Measurements from ENCODE around the gene DIDO1.

Gene DIDO1

GRCh38 chr20:62897666-62898065 is 28.6 kb downstream of the DIDO1 start:
- Mint-ChIP-seq H3K36me3 (peaks cover 20 to 49% of the 10 kb centered on the region in 2 donors), H3K27me3 (no peaks in the 10 kb centered on the region), H3K4me1 (peaks cover 19 to 31% of the 10 kb centered on the region in 2 donors), H3K9me3 (no peaks in the 10 kb centered on the region), H3K4me3 (no peak overlapping the region), H3K27ac (no peak overlapping the region)
- DNase-seq (no peak), ATAC-seq (replicated peaks) (no peak)

- no peak overlapping the region for H3K4me3 Mint-ChIP-seq
- peaks cover 22 to 54% of the 10 kb centered on the region in 2 donors for H3K36me3 Mint-ChIP-seq
- peaks cover 19 to 31% of the 10 kb centered on the region in 2 donors for H3K4me1 Mint-ChIP-seq
These were observed 29.8 kb downstream of the DIDO1 start for GRCh38 chr20:62896526-62896925.

GRCh38 chr20:62895539-62895938 is 30.8 kb downstream of the DIDO1 start:
- peaks cover 32 to 64% of the 10 kb centered on the region in 2 donors for H3K36me3 Mint-ChIP-seq
- ATAC-seq (replicated peaks), result no peak
- H3K4me3 Mint-ChIP-seq, result no peak overlapping the region
- no peaks in the 10 kb centered on the region for H3K9me3 Mint-ChIP-seq
- no peaks in the 10 kb centered on the region for H3K27me3 Mint-ChIP-seq
- H3K27ac Mint-ChIP-seq, result peak overlapping the region; percentile 31
- no peak for DNase-seq
- peaks cover 19 to 24% of the 10 kb centered on the region in 2 donors for H3K4me1 Mint-ChIP-seq

More at GRCh38 chr20:62896526-62896925, 29.8 kb downstream of the DIDO1 start:
- ATAC-seq (replicated peaks) (no peak), DNase-seq (no peak)
- no peaks in the 10 kb centered on the region for H3K9me3 Mint-ChIP-seq
- no peaks in the 10 kb centered on the region for H3K27me3 Mint-ChIP-seq
- no peak overlapping the region for H3K27ac Mint-ChIP-seq

GRCh38 chr20:62894261-62894660 is 32.0 kb downstream of the DIDO1 start:
- H3K27me3 Mint-ChIP-seq, result no peaks in the 10 kb centered on the region
- DNase-seq (no peak), ATAC-seq (replicated peaks) (no peak)
- no peak overlapping the region for H3K27ac Mint-ChIP-seq
- H3K9me3 Mint-ChIP-seq, result no peaks in the 10 kb centered on the region
- H3K4me3 Mint-ChIP-seq, result no peak overlapping the region
- peaks cover 36 to 69% of the 10 kb centered on the region in 2 donors for H3K36me3 Mint-ChIP-seq
- H3K4me1 Mint-ChIP-seq, result peaks cover 10 to 11% of the 10 kb centered on the region in 2 donors

GRCh38 chr20:62893700-62894099 is 32.6 kb downstream of the DIDO1 start:
- H3K4me3 Mint-ChIP-seq, result no peak overlapping the region
- no peaks in the 10 kb centered on the region for H3K27me3 Mint-ChIP-seq
- no peak for ATAC-seq (replicated peaks)
- no peak for DNase-seq
- H3K36me3 Mint-ChIP-seq, result peaks cover 36 to 71% of the 10 kb centered on the region in 2 donors
- H3K9me3 Mint-ChIP-seq, result no peaks in the 10 kb centered on the region
- no peak overlapping the region for H3K27ac Mint-ChIP-seq
- peaks cover 5 to 6% of the 10 kb centered on the region in 2 donors for H3K4me1 Mint-ChIP-seq

- no peak overlapping the region for H3K4me3 Mint-ChIP-seq
- H3K4me1 Mint-ChIP-seq, result peaks cover 0 to 2% of the 10 kb centered on the region in 2 donors
- ATAC-seq (replicated peaks) (no peak), DNase-seq (no peak)
- no peaks in the 10 kb centered on the region for H3K27me3 Mint-ChIP-seq
- H3K36me3 Mint-ChIP-seq, result peaks cover 41 to 70% of the 10 kb centered on the region in 2 donors
- H3K27ac Mint-ChIP-seq, result no peak overlapping the region
- no peaks in the 10 kb centered on the region for H3K9me3 Mint-ChIP-seq
These were observed 33.7 kb downstream of the DIDO1 start for GRCh38 chr20:62892348-62893304.

- Mint-ChIP-seq H3K27me3 (no peaks in the 10 kb centered on the region), H3K4me1 (peaks cover 3 to 6% of the 10 kb centered on the region in 2 donors), H3K27ac (no peak overlapping the region), H3K9me3 (no peaks in the 10 kb centered on the region), H3K36me3 (peaks cover 49 to 75% of the 10 kb centered on the region in 2 donors), H3K4me3 (no peak overlapping the region)
- DNase-seq (no peak), ATAC-seq (replicated peaks) (no peak)
These were observed 35.2 kb downstream of the DIDO1 start for GRCh38 chr20:62891111-62891510.

- Mint-ChIP-seq H3K4me3 (no peak overlapping the region), H3K9me3 (no peaks in the 10 kb centered on the region), H3K4me1 (peaks cover 3 to 6% of the 10 kb centered on the region in 2 donors), H3K27me3 (no peaks in the 10 kb centered on the region), H3K27ac (no peak overlapping the region), H3K36me3 (peaks cover 49 to 72% of the 10 kb centered on the region in 2 donors)
- ATAC-seq (replicated peaks), result no peak
- DNase-seq, result no peak
These were observed 35.9 kb downstream of the DIDO1 start for GRCh38 chr20:62890444-62890843.

GRCh38 chr20:62889871-62890270 is 36.4 kb downstream of the DIDO1 start:
- Mint-ChIP-seq H3K4me1 (peaks cover 3 to 6% of the 10 kb centered on the region in 2 donors), H3K36me3 (peaks cover 46 to 66% of the 10 kb centered on the region in 2 donors), H3K4me3 (no peak overlapping the region), H3K27me3 (no peaks in the 10 kb centered on the region), H3K27ac (no peak overlapping the region), H3K9me3 (no peaks in the 10 kb centered on the region)
- DNase-seq, result no peak
- ATAC-seq (replicated peaks), result no peak

- Mint-ChIP-seq H3K27ac (no peak overlapping the region), H3K27me3 (no peaks in the 10 kb centered on the region), H3K4me1 (peaks cover 3 to 6% of the 10 kb centered on the region in 2 donors), H3K4me3 (no peak overlapping the region), H3K36me3 (peaks cover 46 to 66% of the 10 kb centered on the region in 2 donors), H3K9me3 (no peaks in the 10 kb centered on the region)
- DNase-seq (no peak), ATAC-seq (replicated peaks) (no peak)
These were observed 36.9 kb downstream of the DIDO1 start for GRCh38 chr20:62889411-62889810.

GRCh38 chr20:62888910-62889309 is 37.4 kb downstream of the DIDO1 start:
- H3K27me3 Mint-ChIP-seq, result no peaks in the 10 kb centered on the region
- no peaks in the 10 kb centered on the region for H3K9me3 Mint-ChIP-seq
- DNase-seq, result no peak
- H3K27ac Mint-ChIP-seq, result no peak overlapping the region
- H3K36me3 Mint-ChIP-seq, result peaks cover 41 to 61% of the 10 kb centered on the region in 2 donors
- H3K4me3 Mint-ChIP-seq, result no peak overlapping the region
- peaks cover 3 to 6% of the 10 kb centered on the region in 2 donors for H3K4me1 Mint-ChIP-seq
- no peak for ATAC-seq (replicated peaks)

- Mint-ChIP-seq H3K27me3 (no peaks in the 10 kb centered on the region), H3K27ac (no peak overlapping the region), H3K9me3 (no peaks in the 10 kb centered on the region), H3K4me3 (no peak overlapping the region), H3K4me1 (peaks cover 3 to 6% of the 10 kb centered on the region in 2 donors), H3K36me3 (peaks cover 36 to 56% of the 10 kb centered on the region in 2 donors)
- no peak for DNase-seq
- ATAC-seq (replicated peaks), result no peak
These were observed 37.9 kb downstream of the DIDO1 start for GRCh38 chr20:62888406-62888805.

- Mint-ChIP-seq H3K27me3 (no peaks in the 10 kb centered on the region), H3K9me3 (no peaks in the 10 kb centered on the region), H3K4me1 (peaks cover 3 to 6% of the 10 kb centered on the region in 2 donors), H3K36me3 (peaks cover 36 to 52% of the 10 kb centered on the region in 2 donors), H3K27ac (no peak overlapping the region), H3K4me3 (no peak overlapping the region)
- DNase-seq (no peak), ATAC-seq (replicated peaks) (no peak)
These were observed 38.5 kb downstream of the DIDO1 start for GRCh38 chr20:62887860-62888239.

GRCh38 chr20:62887152-62887859 is 39.0 kb downstream of the DIDO1 start:
- no peak overlapping the region for H3K27ac Mint-ChIP-seq

More at GRCh38 chr20:62887152-62887859, 39.0 kb downstream of the DIDO1 start:
- DNase-seq (no peak), ATAC-seq (replicated peaks) (peak in 1 of 2 donors; percentile 39)
- Mint-ChIP-seq H3K4me1 (peaks cover 3 to 6% of the 10 kb centered on the region in 2 donors), H3K4me3 (no peak overlapping the region), H3K27me3 (no peaks in the 10 kb centered on the region), H3K9me3 (no peaks in the 10 kb centered on the region), H3K36me3 (peaks cover 36 to 46% of the 10 kb centered on the region in 2 donors)
